ENCODE results near the gene NOS1AP. TPM values are rescaled to one million over a fixed set of nuclear protein-coding genes. Genes with fewer than 3 reads are reported as not detected.

The NOS1AP gene
- total and polyA plus RNA-seq, 9 of the 15 experiments (the other 6 are each of a cell fraction or from before 2014, with no cell fraction given) = 0.07 to 1.5 (median 0.22) TPM

- no TSS peak for BruUV-seq (replicated peaks)
- Histone ChIP-seq H3K4me1 (replicated peaks in 1 of 2; ENCODE audit: control insufficient read depth in 2 of 2, insufficient read depth in 2 of 2, low read length in 2 of 2) (no peaks in the 10 kb centered on the region), H3K4me2 (ENCODE audit: insufficient read depth, low read length) (no peak overlapping the region), H4K20me1 (replicated peaks; ENCODE audit: control insufficient read depth, insufficient read depth, low read length) (no peaks in the 10 kb centered on the region), H3K27ac (ENCODE audit: extremely low read depth, low read depth, low read length) (no peak overlapping the region), H3K27me3 (ENCODE audit: control insufficient read depth in 2 of 2, insufficient read depth in 2 of 2, low read length in 2 of 2) (peaks cover 7 to 20% of the 10 kb centered on the region in 2 experiments), H3K9me1 (ENCODE audit: control insufficient read depth, insufficient read depth, low read length) (no peaks in the 10 kb centered on the region), H3K4me3 (no peak overlapping the region), H3K9ac (ENCODE audit: insufficient read depth in 1 of 2, low read depth in 2 of 2, low read length in 2 of 2) (no peak overlapping the region), H2AFZ (ENCODE audit: low read depth, low read length) (no peak overlapping the region), H3K9me3 (replicated peaks; ENCODE audit: control insufficient read depth, insufficient read depth, low read depth, low read length) (no peaks in the 10 kb centered on the region), H3K36me3 (ENCODE audit: control insufficient read depth, insufficient read depth, low read length) (no peaks in the 10 kb centered on the region), H3K79me2 (ENCODE audit: control insufficient read depth, insufficient read depth, low read length) (no peaks in the 10 kb centered on the region)
- TF ChIP-seq BRD9 (IDR thresholded peaks at IDR 0.05; ENCODE audit: low read depth, partially characterized antibody) = no peak
- TF ChIP-seq U2AF1 (optimal IDR thresholded peaks at IDR 0.05; ENCODE audit: low read depth, low read length) = no peak
- TF ChIP-seq SRSF7 (optimal IDR thresholded peaks at IDR 0.05; ENCODE audit: low read depth, low read length) = no peak
- TF ChIP-seq NCOA2 (IDR thresholded peaks at IDR 0.05; ENCODE audit: partially characterized antibody in 2 of 2) = no peak
- TF ChIP-seq ZNF175 (CRISPR knock-in tag; IDR thresholded peaks at IDR 0.05; ENCODE audit: low read depth) = no peak
- no peak for TF ChIP-seq ATF4 (CRISPR knock-in tag; IDR thresholded peaks at IDR 0.05)
- TF ChIP-seq ZNF354B (CRISPR knock-in tag; IDR thresholded peaks at IDR 0.05) = no peak
- no peak for TF ChIP-seq ZKSCAN8 (CRISPR knock-in tag; IDR thresholded peaks at IDR 0.05)
- TF ChIP-seq NFXL1 (CRISPR knock-in tag; IDR thresholded peaks at IDR 0.05) = no peak
- TF ChIP-seq STAG1 (CRISPR knock-in tag; IDR thresholded peaks at IDR 0.05; ENCODE audit: borderline replicate concordance) = no peak
- no peak for TF ChIP-seq BDP1 (IDR thresholded peaks at IDR 0.05; ENCODE audit: insufficient read depth, insufficient read length)
- no peak for TF ChIP-seq XRCC3 (IDR thresholded peaks at IDR 0.05)
- TF ChIP-seq ZNF717 (CRISPR knock-in tag; IDR thresholded peaks at IDR 0.05) = no peak
- no peak for TF ChIP-seq ZNF589 (CRISPR knock-in tag; IDR thresholded peaks at IDR 0.05; ENCODE audit: low read depth)
- no peak for TF ChIP-seq ZNF436 (CRISPR knock-in tag; IDR thresholded peaks at IDR 0.05)
- no peak for TF ChIP-seq GTF3C2 (IDR thresholded peaks at IDR 0.05; ENCODE audit: borderline replicate concordance, extremely low read depth, insufficient read length)
- ChIA-PET POLR2A (no interaction called here), CTCF (ENCODE audit: low intra/inter-chr PET ratio) (no interaction called here)
- no peak for ATAC-seq
- no peak for FAIRE-seq
- intact Hi-C loops (cut with micrococcal nuclease) = no loop called here
- no peak for DNase-seq (ENCODE audit: extremely low read depth in 1 of 4, low spot score in 3 of 4)
- WGBS (ENCODE audit: insufficient coverage, low coverage, missing lambda C conversion rate) = 0% methylated on average over 1 of the region's 1 CpG
- in situ Hi-C loops (cut with MboI) = no loop called here
These were observed 150.0 kb downstream of the NOS1AP start for GRCh38 chr1:162219461-162219860.
